ENCODE results near the gene DLG2.

DNA sequence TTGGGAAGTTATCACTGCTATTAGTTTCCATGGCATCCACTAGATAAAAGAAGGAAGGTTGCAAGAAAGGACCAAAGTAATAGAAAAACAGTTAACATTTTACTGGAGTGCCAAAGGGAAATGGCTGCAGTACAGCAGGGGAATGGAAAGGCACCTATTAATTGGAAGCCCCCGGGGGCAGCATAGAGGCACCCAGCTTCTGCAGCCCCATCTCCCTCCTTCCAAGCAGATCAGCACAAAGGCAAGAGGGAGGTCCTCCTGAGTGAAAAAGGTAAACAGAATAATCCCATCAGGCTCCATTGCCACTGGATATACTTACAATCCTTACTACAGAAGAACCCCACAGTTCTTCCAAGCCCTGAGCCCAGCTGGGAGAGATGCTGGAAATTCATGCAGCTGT, 887.1 kb downstream of the DLG2 start:
- TF ChIP-seq POLR2A (IDR thresholded peaks at IDR 0.05) (no peak), CTCF (IDR thresholded peaks at IDR 0.05) (no peak), POLR2AphosphoS5 (IDR thresholded peaks at IDR 0.05) (no peak)

Data from suprapubic skin (tissue), 4 donors.